Osteoblast (primary cell): ENCODE results near the gene DUSP22. TPM values are rescaled to one million over a fixed set of nuclear protein-coding genes. Genes with fewer than 3 reads are reported as not detected.

Source experiments
- DNase-seq: peaks from one replicate; pipeline ENCODE4 v3.0.0; 2011; ENCODE audit warnings: low spot score, mixed read lengths; ENCODE audit not compliant: insufficient read length; ENCODE audit errors: missing footprints
- H2AFZ ChIP-seq: 2 replicates; pipeline ENCODE4 v1.6.0; 2011; ENCODE audit warnings: mild to moderate bottlenecking, low read length
- H3K27ac ChIP-seq: 2 replicates; pipeline ENCODE4 v1.5.1; 2011; ENCODE audit warnings: mild to moderate bottlenecking, low read depth, low read length, moderate library complexity
- H3K27me3 ChIP-seq: 2 replicates; pipeline ENCODE4 v1.6.0; 2012; ENCODE audit warnings: mild to moderate bottlenecking, control low read depth, inconsistent platforms, low read length, moderate library complexity; ENCODE audit not compliant: insufficient read depth
- H3K36me3 ChIP-seq: 2 replicates; pipeline ENCODE4 v1.5.1; 2011; ENCODE audit warnings: mild to moderate bottlenecking, low read length, control low read depth, moderate library complexity; ENCODE audit not compliant: insufficient read depth
- H3K4me1 ChIP-seq: 2 replicates; pipeline ENCODE4 v1.5.1; 2011; ENCODE audit warnings: mild to moderate bottlenecking, low read length, control low read depth, moderate library complexity; ENCODE audit not compliant: insufficient read depth
- H3K4me2 ChIP-seq: 2 replicates; pipeline ENCODE4 v1.6.0; 2011; ENCODE audit warnings: mild to moderate bottlenecking, low read length; ENCODE audit not compliant: insufficient read depth
- H3K4me3 ChIP-seq: fragments of 200-600 bp; sonication (generic); 3 replicates; pipeline ENCODE4 v1.5.1; 2012; ENCODE audit warnings: mild to moderate bottlenecking, low read length, inconsistent platforms; ENCODE audit not compliant: insufficient read depth
- H3K79me2 ChIP-seq: 2 replicates; pipeline ENCODE4 v1.6.0; 2012; ENCODE audit warnings: mild to moderate bottlenecking, low read length, control low read depth, inconsistent platforms; ENCODE audit not compliant: insufficient read depth
- H3K9me3 ChIP-seq: 2 replicates; pipeline ENCODE4 v1.5.1; 2011; ENCODE audit warnings: low read depth, low read length, control low read depth
- H4K20me1 ChIP-seq: 2 replicates; pipeline ENCODE4 v1.6.0; 2012; ENCODE audit warnings: mild to moderate bottlenecking, low read length, control low read depth; ENCODE audit not compliant: insufficient read depth
- total RNA-seq: library from RNA; depleted of rRNA; stranded (reverse); fragments of >200 nt; gene quantifications from 2 replicates; pipeline ENCODE4 v1.2.3, GENCODE V29; 2012
- TF ChIP-seq, protein P1 (sequence below): IDR thresholded peaks from 2 replicates; pipeline ENCODE4 v1.5.1; 2011; ENCODE audit warnings: mild to moderate bottlenecking, low read depth, low read length, moderate library complexity; ENCODE audit errors: extremely low read depth

DUSP22 gene
- total RNA-seq, 1 donor = 18.1 TPM

DNA sequence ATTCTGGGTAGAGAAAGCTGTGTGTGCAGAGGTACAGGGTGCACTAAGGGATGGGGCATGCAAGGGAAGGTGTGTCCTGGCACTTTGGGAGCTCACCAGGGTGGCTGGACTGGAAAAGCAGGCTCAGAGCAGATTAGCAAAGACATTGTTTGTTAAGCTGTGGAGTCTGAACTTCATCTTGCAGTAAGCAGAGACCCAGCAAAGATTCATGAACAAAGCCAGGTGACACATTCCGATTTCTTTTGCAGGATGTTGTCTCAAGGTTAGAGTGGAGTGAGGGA lies 28.8 kb downstream of the DUSP22 start:
- TF ChIP-seq, protein P1, sequence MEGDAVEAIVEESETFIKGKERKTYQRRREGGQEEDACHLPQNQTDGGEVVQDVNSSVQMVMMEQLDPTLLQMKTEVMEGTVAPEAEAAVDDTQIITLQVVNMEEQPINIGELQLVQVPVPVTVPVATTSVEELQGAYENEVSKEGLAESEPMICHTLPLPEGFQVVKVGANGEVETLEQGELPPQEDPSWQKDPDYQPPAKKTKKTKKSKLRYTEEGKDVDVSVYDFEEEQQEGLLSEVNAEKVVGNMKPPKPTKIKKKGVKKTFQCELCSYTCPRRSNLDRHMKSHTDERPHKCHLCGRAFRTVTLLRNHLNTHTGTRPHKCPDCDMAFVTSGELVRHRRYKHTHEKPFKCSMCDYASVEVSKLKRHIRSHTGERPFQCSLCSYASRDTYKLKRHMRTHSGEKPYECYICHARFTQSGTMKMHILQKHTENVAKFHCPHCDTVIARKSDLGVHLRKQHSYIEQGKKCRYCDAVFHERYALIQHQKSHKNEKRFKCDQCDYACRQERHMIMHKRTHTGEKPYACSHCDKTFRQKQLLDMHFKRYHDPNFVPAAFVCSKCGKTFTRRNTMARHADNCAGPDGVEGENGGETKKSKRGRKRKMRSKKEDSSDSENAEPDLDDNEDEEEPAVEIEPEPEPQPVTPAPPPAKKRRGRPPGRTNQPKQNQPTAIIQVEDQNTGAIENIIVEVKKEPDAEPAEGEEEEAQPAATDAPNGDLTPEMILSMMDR = no peak
- no peak for DNase-seq
- H3K79me2 ChIP-seq = no peaks in the 10 kb centered on the region
- H4K20me1 ChIP-seq = peaks cover 9% of the 10 kb centered on the region
- no peak overlapping the region for H3K4me2 ChIP-seq
- H3K27me3 ChIP-seq = no peaks in the 10 kb centered on the region
- H3K27ac ChIP-seq = no peak overlapping the region
- no peak overlapping the region for H2AFZ ChIP-seq
- no peak overlapping the region for H3K4me3 ChIP-seq
- H3K36me3 ChIP-seq = no peaks in the 10 kb centered on the region
- no peaks in the 10 kb centered on the region for H3K9me3 ChIP-seq
- no peaks in the 10 kb centered on the region for H3K4me1 ChIP-seq

- Histone ChIP-seq H3K36me3 (no peaks in the 10 kb centered on the region), H4K20me1 (peaks cover 9% of the 10 kb centered on the region), H3K4me2 (no peak overlapping the region), H3K9me3 (no peaks in the 10 kb centered on the region), H3K27me3 (no peaks in the 10 kb centered on the region), H2AFZ (no peak overlapping the region), H3K27ac (no peak overlapping the region), H3K4me3 (no peak overlapping the region), H3K4me1 (no peaks in the 10 kb centered on the region), H3K79me2 (no peaks in the 10 kb centered on the region)
- DNase-seq = no peak
- TF ChIP-seq, protein P1 = no peak
These were observed 29.4 kb downstream of the DUSP22 start for GRCh38 chr6:321536-322258.

DNA sequence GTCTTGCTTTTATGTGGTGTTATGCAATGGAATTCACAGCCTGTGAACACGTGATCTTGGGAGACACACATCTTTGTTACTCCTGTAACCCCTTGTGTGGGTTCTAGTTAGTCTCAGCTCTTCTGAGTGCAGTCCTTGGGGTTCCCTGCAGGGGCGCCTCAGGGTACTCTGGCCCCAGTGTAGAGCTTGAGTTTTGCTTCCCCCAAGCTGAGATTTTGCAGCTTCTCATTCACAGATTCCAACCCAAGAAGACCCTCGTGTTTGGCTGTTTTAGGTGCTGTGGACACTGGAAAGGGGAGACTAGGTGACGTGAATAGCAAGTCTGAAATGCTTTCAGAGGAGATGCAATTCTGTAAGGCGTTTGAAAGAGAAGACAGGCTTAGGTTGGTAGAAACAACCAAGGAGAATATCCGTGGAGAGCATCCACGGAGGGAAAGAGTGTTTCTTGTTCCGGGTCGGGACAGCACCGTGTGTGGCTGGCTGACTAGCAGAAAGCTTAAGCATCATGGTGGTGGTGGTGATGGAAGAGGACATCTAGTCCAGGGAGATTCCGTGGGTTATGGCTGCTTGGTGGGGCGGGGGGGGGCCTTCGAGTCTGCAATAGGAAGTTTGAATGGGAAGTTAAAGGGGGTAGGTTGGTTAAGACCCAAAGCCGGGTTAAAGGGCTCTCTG lies 30.1 kb downstream of the DUSP22 start:
- DNase-seq = no peak
- H4K20me1 ChIP-seq = peaks cover 9% of the 10 kb centered on the region
- TF ChIP-seq, protein P1 = no peak

DNA sequence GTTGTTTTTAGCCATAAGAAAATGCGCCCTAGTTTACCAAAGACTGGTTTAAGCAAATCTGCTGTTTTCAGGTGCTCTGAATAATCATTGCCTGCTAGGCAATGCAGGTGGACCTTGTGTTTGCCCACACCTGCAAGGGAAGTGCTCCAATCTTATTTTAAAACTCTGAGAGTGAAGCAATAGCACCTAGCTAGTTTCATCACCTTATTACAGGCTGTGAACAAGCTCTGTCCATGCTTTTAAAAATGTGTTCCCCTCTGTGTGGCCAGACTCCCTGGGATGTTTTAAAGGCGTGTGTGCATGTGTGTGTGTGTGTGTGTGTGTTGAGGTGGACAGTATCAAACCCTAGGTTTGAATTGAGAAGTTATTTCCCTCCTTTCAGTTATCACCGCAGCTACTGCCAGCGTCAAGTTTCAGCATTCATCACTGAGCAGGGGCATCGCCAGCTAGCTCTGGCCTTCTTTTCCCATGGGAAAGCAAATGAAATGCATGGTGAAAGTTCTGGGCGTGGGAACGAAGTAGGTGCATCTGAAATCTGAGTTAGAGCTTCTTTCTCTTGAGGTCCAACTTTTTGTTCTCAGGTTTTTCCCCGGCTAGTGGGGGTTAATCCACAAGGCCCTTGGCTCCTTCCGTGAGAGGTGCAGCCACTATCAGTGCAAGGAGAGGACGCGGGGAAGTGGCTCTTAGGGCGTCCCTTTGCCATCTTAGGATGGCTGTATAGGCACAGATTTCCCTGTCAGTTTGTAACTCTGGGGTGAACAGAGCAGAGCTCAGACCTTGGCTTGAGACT lies 30.8 kb downstream of the DUSP22 start:
- H3K9me3 ChIP-seq = no peaks in the 10 kb centered on the region
- DNase-seq = no peak
- H3K4me1 ChIP-seq = peaks cover 10% of the 10 kb centered on the region
- peaks cover 8% of the 10 kb centered on the region for H4K20me1 ChIP-seq
- no peak overlapping the region for H2AFZ ChIP-seq
- H3K79me2 ChIP-seq = no peaks in the 10 kb centered on the region
- H3K4me2 ChIP-seq = no peak overlapping the region
- H3K27me3 ChIP-seq = no peaks in the 10 kb centered on the region
- H3K27ac ChIP-seq = no peak overlapping the region
- no peak overlapping the region for H3K4me3 ChIP-seq
- TF ChIP-seq, protein P1 = no peak
- H3K36me3 ChIP-seq = no peaks in the 10 kb centered on the region

More for the DNA sequence above, 30.1 kb downstream of the DUSP22 start:
- no peaks in the 10 kb centered on the region for H3K9me3 ChIP-seq
- H3K36me3 ChIP-seq = no peaks in the 10 kb centered on the region
- H3K27me3 ChIP-seq = no peaks in the 10 kb centered on the region
- H3K4me1 ChIP-seq = peaks cover 4% of the 10 kb centered on the region
- no peaks in the 10 kb centered on the region for H3K79me2 ChIP-seq
- no peak overlapping the region for H3K4me2 ChIP-seq
- H3K4me3 ChIP-seq = no peak overlapping the region
- no peak overlapping the region for H2AFZ ChIP-seq
- no peak overlapping the region for H3K27ac ChIP-seq
